Measurements from ENCODE around the gene ROBO1. TPM values are rescaled to one million over a fixed set of nuclear protein-coding genes. Genes with fewer than 3 reads are reported as not detected.

The ROBO1 gene
- total and polyA plus RNA-seq, 2 of the 13 experiments (the other 11 are each of a cell fraction or from before 2014, with no cell fraction given) = 52.2 to 71.0 TPM

- no peaks in the 10 kb centered on the region for H3K79me2 ChIP-seq (ENCODE audit: insufficient read depth, low read length)
- no peak for DNase-seq (ENCODE audit: low spot score)
- no peak overlapping the region for H3K9ac ChIP-seq (ENCODE audit: insufficient read depth, low read depth, low read length)
- H2AFZ ChIP-seq (ENCODE audit: low read length) = no peak overlapping the region
- H3K36me3 ChIP-seq (replicated peaks in 1 of 2; ENCODE audit: control insufficient read depth in 1 of 2, insufficient read depth in 2 of 2, low read length in 2 of 2) = no peaks in the 10 kb centered on the region
- ChIA-PET POLR2A (no interaction called here), CTCF (ENCODE audit: low intra/inter-chr PET ratio, low total read pairs) (no interaction called here)
- ATAC-seq = no peak
- TF ChIP-seq MYNN (CRISPR knock-in tag; IDR thresholded peaks at IDR 0.05; ENCODE audit: low read depth) (no peak), SP1 (IDR thresholded peaks at IDR 0.05) (no peak), SP1 (CRISPR knock-in tag; IDR thresholded peaks at IDR 0.05) (no peak), ZFP41 (CRISPR knock-in tag; IDR thresholded peaks at IDR 0.05; ENCODE audit: borderline replicate concordance) (no peak)
- WGBS (ENCODE audit: low lambda C conversion rate) = 6% methylated on average over 1 of the region's 1 CpG
- no peaks in the 10 kb centered on the region for H3K4me1 ChIP-seq (ENCODE audit: insufficient read depth, low read length)
- no peak overlapping the region for H3K27ac ChIP-seq (ENCODE audit: extremely low read length, insufficient read depth, low read length)
- in situ Hi-C loops (cut with HindIII; ENCODE audit: extremely low pct_ligation_motif_present, low pct_unique_long_range_greater_than_20kb) (no loop called here), intact Hi-C loops (cut with micrococcal nuclease; ENCODE audit: unreplicated experiment) (no loop called here)
- no peak for FAIRE-seq
- H3K4me2 ChIP-seq (ENCODE audit: low read depth, low read length) = no peak overlapping the region
- H3K27me3 ChIP-seq (ENCODE audit: control insufficient read depth in 1 of 2, insufficient read depth in 2 of 2, low read length in 2 of 2) = no peaks in the 10 kb centered on the region
- H3K4me3 ChIP-seq (replicated peaks in 1 of 3; ENCODE audit: insufficient read depth in 1 of 3, low read depth in 2 of 3, low read length in 3 of 3) = no peak overlapping the region
- H3K9me3 ChIP-seq (ENCODE audit: low read length) = no peaks in the 10 kb centered on the region
- H4K20me1 ChIP-seq (ENCODE audit: insufficient read depth, low read length) = no peaks in the 10 kb centered on the region
- no TSS peak for BruUV-seq (replicated peaks)
Measured at GRCh38 chr3:78562328-78562727, 1205.5 kb downstream of the ROBO1 start.

Small RNA genes within 50 kb of the gene (microRNA-seq; reads per million reads assigned to microRNA genes)
- gene MIR3923 = not detected

Small RNA genes within 50 kb of the gene (small RNA-seq; reads per million reads assigned to genes)
- gene MIR3923 (ENCODE audit: insufficient read depth in 2 of 3, insufficient read length in 3 of 3, low read depth in 2 of 3, low replicate concordance in 1 of 3) (0 reads per million in 3 experiments), gene RN7SL751P (ENCODE audit: insufficient read depth in 2 of 3, insufficient read length in 3 of 3, low read depth in 2 of 3, low replicate concordance in 1 of 3) (0 reads per million in 3 experiments)
